Measurements from ENCODE around the gene PAPPA.

PAPPA gene

GRCh38 chr9:116383936-116384335 is 230.3 kb downstream of the PAPPA start:
- no peak for DNase-seq (ENCODE audit: low spot score)

GRCh38 chr9:116387934-116388698 is 234.5 kb downstream of the PAPPA start:
- DNase-seq (ENCODE audit: low spot score), result no peak

GRCh38 chr9:116389541-116390302 is 236.1 kb downstream of the PAPPA start:
- no peak for DNase-seq (ENCODE audit: low spot score)

- DNase-seq (ENCODE audit: low spot score), result no peak
Measured at GRCh38 chr9:116390303-116391228, 237.0 kb downstream of the PAPPA start.

GRCh38 chr9:116391306-116391900 is 237.8 kb downstream of the PAPPA start:
- DNase-seq (ENCODE audit: low spot score), result no peak

GRCh38 chr9:116393198-116393597 is 239.6 kb downstream of the PAPPA start:
- no peak for DNase-seq (ENCODE audit: low spot score)

- DNase-seq (ENCODE audit: low spot score), result no peak
Measured at GRCh38 chr9:116394070-116394469, 240.5 kb downstream of the PAPPA start.

- DNase-seq (ENCODE audit: low spot score), result no peak
Measured at GRCh38 chr9:116394894-116395698, 241.5 kb downstream of the PAPPA start.

GRCh38 chr9:116395699-116396037 is 242.1 kb downstream of the PAPPA start:
- DNase-seq (ENCODE audit: low spot score), result no peak

GRCh38 chr9:116403171-116403570 is 249.6 kb downstream of the PAPPA start:
- DNase-seq (ENCODE audit: low spot score), result no peak

- no peak for DNase-seq (ENCODE audit: low spot score)
Measured at GRCh38 chr9:116404228-116404627, 250.6 kb downstream of the PAPPA start.

- DNase-seq (ENCODE audit: low spot score), result no peak
Measured at GRCh38 chr9:116405321-116405720, 251.7 kb downstream of the PAPPA start.

- no peak for DNase-seq (ENCODE audit: low spot score)
Measured at GRCh38 chr9:116406469-116406868, 252.9 kb downstream of the PAPPA start.

GRCh38 chr9:116409129-116409528 is 255.5 kb downstream of the PAPPA start:
- DNase-seq (ENCODE audit: low spot score), result no peak

- DNase-seq (ENCODE audit: low spot score), result no peak
Measured at GRCh38 chr9:116409638-116410037, 256.0 kb downstream of the PAPPA start.

- DNase-seq (ENCODE audit: low spot score), result no peak
Measured at GRCh38 chr9:116411506-116411905, 257.9 kb downstream of the PAPPA start.

- no peak for DNase-seq (ENCODE audit: low spot score)
Measured at GRCh38 chr9:116414374-116414773, 260.8 kb downstream of the PAPPA start.

- DNase-seq (ENCODE audit: low spot score), result no peak
Measured at GRCh38 chr9:116416421-116416820, 262.8 kb downstream of the PAPPA start.

GRCh38 chr9:116417464-116417863 is 263.9 kb downstream of the PAPPA start:
- no peak for DNase-seq (ENCODE audit: low spot score)

- no peak for DNase-seq (ENCODE audit: low spot score)
Measured at GRCh38 chr9:116419181-116419580, 265.6 kb downstream of the PAPPA start.

- DNase-seq (ENCODE audit: low spot score), result no peak
Measured at GRCh38 chr9:116420993-116421538, 267.5 kb downstream of the PAPPA start.

Data from activated CD4-positive, alpha-beta T cell treated with anti-CD3 and anti-CD28 coated beads, Interleukin-2, Interleukin-4, amounts not matched to agents 100 ng/mL and 50 ng/mL, durations not matched to agents 16 hours and 8 hours (primary cell).